Measurements from ENCODE around the gene CPVL.

The CPVL gene

GRCh38 chr7:28996836-28997235 lies 149.5 kb downstream of the CPVL start:
- no peaks in the 10 kb centered on the region for H3K4me1 ChIP-seq
- H3K4me3 ChIP-seq: no peak overlapping the region
- H3K27ac ChIP-seq: no peak overlapping the region
- DNase-seq: no peak
- H3K9me3 ChIP-seq: no peaks in the 10 kb centered on the region
- intact Hi-C loops (cut with DNase I; ENCODE audit: low total_unique reads): no loop called here
- H3K36me3 ChIP-seq: no peaks in the 10 kb centered on the region
- H3K27me3 ChIP-seq: no peaks in the 10 kb centered on the region
- no peak for TF ChIP-seq CTCF (IDR thresholded peaks at IDR 0.05)

GRCh38 chr7:28993371-28993770 lies 153.0 kb downstream of the CPVL start:
- no peaks in the 10 kb centered on the region for H3K36me3 ChIP-seq
- no peak overlapping the region for H3K27ac ChIP-seq
- H3K4me3 ChIP-seq: no peak overlapping the region
- no peaks in the 10 kb centered on the region for H3K9me3 ChIP-seq
- TF ChIP-seq CTCF (IDR thresholded peaks at IDR 0.05): no peak
- no peak for DNase-seq
- peaks cover 0 to 23% (median 15%) of the 10 kb centered on the region in 4 donors for H3K4me1 ChIP-seq
- intact Hi-C loops (cut with DNase I; ENCODE audit: low total_unique reads): no loop called here
- H3K27me3 ChIP-seq: no peaks in the 10 kb centered on the region

- Histone ChIP-seq H3K27ac (no peak overlapping the region), H3K27me3 (no peaks in the 10 kb centered on the region), H3K36me3 (no peaks in the 10 kb centered on the region), H3K4me1 (peaks cover 0 to 29% (median 17%) of the 10 kb centered on the region in 4 donors), H3K9me3 (no peaks in the 10 kb centered on the region), H3K4me3 (no peak overlapping the region)
- no peak for TF ChIP-seq CTCF (IDR thresholded peaks at IDR 0.05)
- intact Hi-C loops (cut with DNase I; ENCODE audit: low total_unique reads): no loop called here
- DNase-seq: no peak
Observed at GRCh38 chr7:28992798-28993197, 153.5 kb downstream of the CPVL start.

- intact Hi-C loops (cut with DNase I; ENCODE audit: low total_unique reads): no loop called here
- Histone ChIP-seq H3K4me1 (peaks cover 0 to 43% (median 24%) of the 10 kb centered on the region in 4 donors), H3K27me3 (no peaks in the 10 kb centered on the region), H3K36me3 (no peaks in the 10 kb centered on the region), H3K9me3 (no peaks in the 10 kb centered on the region), H3K27ac (no peak overlapping the region), H3K4me3 (no peak overlapping the region)
- DNase-seq: peak; percentile 56 to 77
- no peak for TF ChIP-seq CTCF (IDR thresholded peaks at IDR 0.05)
Observed at GRCh38 chr7:28990200-28990960, 156.0 kb downstream of the CPVL start.

- no peak overlapping the region for H3K4me3 ChIP-seq
- peak overlapping the region in 1 of 2 donors; percentile 20 for H3K27ac ChIP-seq
Observed at GRCh38 chr7:28989211-28989980, 156.9 kb downstream of the CPVL start.

More at GRCh38 chr7:28989211-28989980, 156.9 kb downstream of the CPVL start:
- intact Hi-C loops (cut with DNase I; ENCODE audit: low total_unique reads): no loop called here
- Histone ChIP-seq H3K4me1 (peaks cover 0 to 52% (median 31%) of the 10 kb centered on the region in 4 donors), H3K9me3 (no peaks in the 10 kb centered on the region), H3K36me3 (no peaks in the 10 kb centered on the region), H3K27me3 (no peaks in the 10 kb centered on the region)
- DNase-seq: no peak
- TF ChIP-seq CTCF (IDR thresholded peaks at IDR 0.05): no peak
